H1 (cell line): Measurements from ENCODE around the gene SYT6. TPM values are rescaled to one million over a fixed set of nuclear protein-coding genes. Genes with fewer than 3 reads are reported as not detected.

Source experiments
- CTCF ChIA-PET: fragments of 300-600 bp; sonication (Branson Sonifier 250); formaldehyde crosslinking; loops from one replicate; lab custom pipeline; 2021; ENCODE audit not compliant: partially characterized antibody; lab: Charles Lee
- POLR2A ChIA-PET: fragments of 300-600 bp; sonication (Branson Sonifier 250); formaldehyde crosslinking; loops from one replicate; lab custom pipeline; 2021; ENCODE audit warnings: inconsistent platforms; ENCODE audit not compliant: partially characterized antibody; lab: Charles Lee
- DNase-seq, 2 experiments: peaks; one replicate each; pipeline versions ENCODE4 v3.0.0 to v3.0.0-alpha.2; 2010 to 2022; ENCODE audit warnings: low spot score in 2 of 2, low read depth in 1 of 2, mixed read lengths in 1 of 2
- FAIRE-seq: peaks from 2 replicates; lab custom pipeline; 2011; peaks lifted over from hg19 to GRCh38; lab: Jason Lieb, UNC
- H2AFZ ChIP-seq: 2 replicates; pipeline ENCODE4 v1.8.1; 2012; ENCODE audit warnings: low read length, inconsistent platforms
- H2AK5ac ChIP-seq: 2 replicates; pipeline ENCODE4 v1.6.1; 2013; ENCODE audit warnings: low read depth, low read length
- H2BK120ac ChIP-seq: replicated peaks from 2 replicates; pipeline ENCODE3; 2013; ENCODE audit warnings: low read depth, low read length, inconsistent platforms
- H2BK12ac ChIP-seq: 2 replicates; pipeline ENCODE4 v1.6.1; 2013; ENCODE audit warnings: low read depth, low read length
- H2BK15ac ChIP-seq: 2 replicates; pipeline ENCODE4 v1.6.1; 2013; ENCODE audit warnings: low read length
- H2BK20ac ChIP-seq: 2 replicates; pipeline ENCODE4 v1.6.1; 2013; ENCODE audit warnings: low read length
- H2BK5ac ChIP-seq: 2 replicates; pipeline ENCODE4 v1.6.1; 2013; ENCODE audit warnings: low read depth, low read length
- H3K14ac ChIP-seq: 2 replicates; pipeline ENCODE4 v1.6.1; 2013; ENCODE audit warnings: inconsistent platforms; ENCODE audit not compliant: insufficient read length
- H3K18ac ChIP-seq: 2 replicates; pipeline ENCODE4 v1.6.1; 2013; ENCODE audit warnings: low read length; ENCODE audit errors: extremely low read depth
- H3K23ac ChIP-seq: 2 replicates; pipeline ENCODE4 v1.6.1; 2013; ENCODE audit warnings: inconsistent platforms; ENCODE audit not compliant: insufficient read length
- H3K23me2 ChIP-seq: 2 replicates; pipeline ENCODE4 v1.6.1; 2013; ENCODE audit warnings: low read depth, low read length
- H3K27ac ChIP-seq: 2 replicates; pipeline ENCODE4 v1.6.1; 2011; ENCODE audit warnings: low read depth, low read length, inconsistent platforms
- H3K27me3 ChIP-seq, 4 experiments: replicated peaks in 1 of 4; 1 replicate in 1 of 4; 2 replicates in 3 of 4; pipeline versions ENCODE4 v1.6.1 to v1.8.1; 2011 to 2013; ENCODE audit warnings: low read length in 3 of 4, mild to moderate bottlenecking in 3 of 4, inconsistent platforms in 2 of 4, mixed read lengths in 2 of 4, moderate library complexity in 1 of 4; ENCODE audit not compliant: control insufficient read depth in 3 of 4, insufficient read depth in 3 of 4; ENCODE audit errors: extremely low read depth in 1 of 4
- H3K36me3 ChIP-seq, 4 experiments: 2 replicates each; pipeline versions ENCODE4 v1.6.1 to v1.8.1; 2011 to 2013; ENCODE audit warnings: mild to moderate bottlenecking in 4 of 4, low read length in 3 of 4, moderate library complexity in 2 of 4, control low read depth in 1 of 4, inconsistent platforms in 1 of 4; ENCODE audit not compliant: insufficient read depth in 4 of 4, control insufficient read depth in 2 of 4
- H3K4ac ChIP-seq: replicated peaks from 2 replicates; pipeline ENCODE3; 2013; ENCODE audit warnings: low read length, low read depth, mixed read lengths, inconsistent platforms; ENCODE audit not compliant: insufficient read length
- H3K4me1 ChIP-seq, 4 experiments: replicated peaks in 1 of 4; 1 replicate in 1 of 4; 2 replicates in 3 of 4; pipeline versions ENCODE4 v1.6.1 to v1.8.1; 2011 to 2013; ENCODE audit warnings: low read length in 3 of 4, inconsistent platforms in 2 of 4, mixed read lengths in 1 of 4; ENCODE audit not compliant: insufficient read depth in 4 of 4, control insufficient read depth in 3 of 4
- H3K4me2 ChIP-seq, 2 experiments: 2 replicates each; pipeline versions ENCODE4 v1.6.1 to v1.8.1; 2011 to 2013; ENCODE audit warnings: low read depth in 2 of 2, low read length in 2 of 2, control low read depth in 1 of 2, inconsistent platforms in 1 of 2, mild to moderate bottlenecking in 1 of 2; ENCODE audit not compliant: insufficient read depth in 1 of 2
- H3K4me3 ChIP-seq, 4 experiments: fragments of 200-600, 300-600 bp in 1 of 4; sonication (generic), shearing (Covaris generic), sonication (Bioruptor Twin) in 1 of 4; 2 replicates each; pipeline versions ENCODE4 v1.5.1 to v1.8.1; 2011 to 2016; ENCODE audit warnings: low read length in 4 of 4, low read depth in 3 of 4, control low read depth in 2 of 4, inconsistent platforms in 2 of 4, mild to moderate bottlenecking in 2 of 4, mixed read lengths in 1 of 4, moderate library complexity in 1 of 4; ENCODE audit not compliant: insufficient read depth in 2 of 4; ENCODE audit errors: extremely low read depth in 1 of 4
- H3K56ac ChIP-seq: replicated peaks from 2 replicates; pipeline ENCODE3; 2013; ENCODE audit warnings: low read depth, mild to moderate bottlenecking, mixed read lengths, low read length, inconsistent platforms; ENCODE audit not compliant: insufficient read length
- H3K79me1 ChIP-seq: 2 replicates; pipeline ENCODE4 v1.6.1; 2013; ENCODE audit warnings: low read depth, low read length, control low read depth
- H3K79me2 ChIP-seq, 2 experiments: 2 replicates each; pipeline versions ENCODE4 v1.6.1 to v1.8.1; 2012 to 2013; ENCODE audit warnings: low read length in 2 of 2, mild to moderate bottlenecking in 2 of 2, inconsistent platforms in 1 of 2; ENCODE audit not compliant: insufficient read depth in 2 of 2, control insufficient read depth in 1 of 2
- H3K9ac ChIP-seq, 4 experiments: replicated peaks in 1 of 4; 1 replicate in 1 of 4; 2 replicates in 3 of 4; pipeline versions ENCODE4 v1.6.1 to v1.8.1; 2011 to 2013; ENCODE audit warnings: low read depth in 3 of 4, low read length in 3 of 4, control low read depth in 2 of 4, mild to moderate bottlenecking in 2 of 4, moderate library complexity in 2 of 4, inconsistent platforms in 1 of 4; ENCODE audit errors: extremely low read depth in 1 of 4
- H3K9me3 ChIP-seq, 2 experiments: 2 replicates each; pipeline versions ENCODE4 v1.6.1 to v1.8.1; 2012 to 2013; ENCODE audit warnings: mild to moderate bottlenecking in 2 of 2, moderate library complexity in 2 of 2, control low read depth in 1 of 2, inconsistent platforms in 1 of 2, low read depth in 1 of 2, low read length in 1 of 2, mixed read lengths in 1 of 2; ENCODE audit not compliant: insufficient read depth in 2 of 2
- H4K20me1 ChIP-seq, 2 experiments: replicated peaks in 1 of 2; 2 replicates each; pipeline versions ENCODE3 to v1.8.1; 2011 to 2013; ENCODE audit warnings: inconsistent platforms in 2 of 2, low read length in 2 of 2, mild to moderate bottlenecking in 1 of 2; ENCODE audit not compliant: insufficient read depth in 2 of 2, control insufficient read depth in 1 of 2
- H4K5ac ChIP-seq: 2 replicates; pipeline ENCODE4 v1.6.1; 2013; ENCODE audit warnings: low read length, low read depth, mixed read lengths, inconsistent platforms; ENCODE audit not compliant: insufficient read length
- H4K8ac ChIP-seq: 2 replicates; pipeline ENCODE4 v1.8.0; 2013; ENCODE audit warnings: mild to moderate bottlenecking, moderate library complexity, low read length, inconsistent platforms; ENCODE audit not compliant: insufficient read depth; ENCODE audit errors: extremely low read depth
- H4K91ac ChIP-seq: replicated peaks from 2 replicates; pipeline ENCODE3; 2013; ENCODE audit warnings: low read length, mixed read lengths, inconsistent platforms; ENCODE audit not compliant: insufficient read length
- ATF3 ChIP-seq: IDR thresholded peaks from 2 replicates; pipeline ENCODE4 v1.6.1; 2011; ENCODE audit warnings: low read depth, mild to moderate bottlenecking, low read length; ENCODE audit not compliant: insufficient read depth
- EP300 ChIP-seq, 2 experiments: IDR thresholded peaks; 1 replicate in 1 of 2; 2 replicates in 1 of 2; pipeline ENCODE4 v1.6.1; 2011 to 2012; ENCODE audit warnings: low read depth in 2 of 2, low read length in 2 of 2, mild to moderate bottlenecking in 2 of 2, borderline replicate concordance in 1 of 2, inconsistent platforms in 1 of 2, moderate library complexity in 1 of 2
- JUN ChIP-seq: IDR thresholded peaks from 2 replicates; pipeline ENCODE4 v1.6.1; 2011; ENCODE audit warnings: low read depth, mild to moderate bottlenecking, improper control_type of control experiment, low read length
- POLR2AphosphoS5 ChIP-seq: IDR thresholded peaks from 2 replicates; pipeline ENCODE4 v1.6.1; 2011; ENCODE audit warnings: low read depth, low read length
- SAP30 ChIP-seq: fragments of 300-600 bp; sonication (generic); IDR thresholded peaks from 2 replicates; pipeline ENCODE4 v1.7.1; 2012; ENCODE audit warnings: low read length, moderate library complexity, mild to moderate bottlenecking, inconsistent platforms; ENCODE audit not compliant: insufficient read depth, insufficient replicate concordance
- TEAD4 ChIP-seq: IDR thresholded peaks from 2 replicates; pipeline ENCODE4 v1.6.1; 2012; ENCODE audit warnings: low read depth, low read length, inconsistent platforms, mixed read lengths
- WGBS, 2 experiments: shearing (Covaris generic) in 1 of 2; methylation state at CpG; one replicate each; pipeline versions ENCODE4 v1.1.6 to v1.1.7; 2013 to 2015; ENCODE audit warnings: low lambda C conversion rate in 2 of 2, mixed read lengths in 2 of 2, inconsistent platforms in 1 of 2, low coverage in 1 of 2, missing lambda C conversion rate in 1 of 2; ENCODE audit not compliant: insufficient replicate concordance in 2 of 2, insufficient coverage in 1 of 2, insufficient read length in 1 of 2; ENCODE audit errors: extremely low coverage in 1 of 2, missing lambda C conversion rate in 1 of 2; 5-methylcytosine and 5-hydroxymethylcytosine counted together
- polyA plus RNA-seq, 7 experiments: library from polyadenylated mRNA; depleted of rRNA in 3 of 7; stranded (reverse) in 5 of 7; unstranded in 2 of 7; fragments of >200 nt in 5 of 7; fragments of 200-250 nt in 2 of 7; gene quantifications; 1 replicate in 5 of 7; 2 replicates in 1 of 7; 4 replicates in 1 of 7; pipeline versions ENCODE4 v1.2.1 to v1.2.3, GENCODE V29; 2011 to 2013; ENCODE audit warnings: missing spikeins in 2 of 7, mixed read lengths in 2 of 7
- total RNA-seq: library from RNA; stranded (reverse); fragmentation: NEBNext Ultra II Directional; extraction: Animal tissue kit (Norgen Biotek cat#: 25700); gene quantifications from 2 replicates; pipeline ENCODE4 v1.2.1, GENCODE V29; 2021

SYT6 gene
- total and polyA plus RNA-seq, 2 of the 8 experiments (the other 6 are each of a cell fraction or from before 2014, with no cell fraction given) = 33.7 to 83.5 TPM

GRCh38 chr1:114144016-114144415, 9.7 kb downstream of the SYT6 start:
- Histone ChIP-seq H4K8ac (no peak overlapping the region), H4K91ac (no peak overlapping the region), H4K5ac (no peak overlapping the region), H3K56ac (no peak overlapping the region), H2BK120ac (no peak overlapping the region), H3K18ac (no peak overlapping the region), H3K4ac (no peak overlapping the region), H3K23ac (no peak overlapping the region), H2BK12ac (no peak overlapping the region; the same call in 1 of the 2 replicates), H3K4me1 (peaks cover 6 to 23% (median 18%) of the 10 kb centered on the region in 4 experiments), H3K14ac (no peak overlapping the region), H2BK20ac (no peak overlapping the region), H3K9ac (no peak overlapping the region), H3K4me3 (no peak overlapping the region), H2AFZ (no peak overlapping the region), H2BK15ac (no peak overlapping the region), H3K79me1 (peaks cover 16% of the 10 kb centered on the region), H3K36me3 (peaks cover 5 to 71% (median 15%) of the 10 kb centered on the region in 4 experiments; a peak in 6 of 8 replicates), H3K79me2 (peaks cover 8 to 83% of the 10 kb centered on the region in 2 experiments; a peak in 3 of 4 replicates), H4K20me1 (peaks cover 0 to 14% of the 10 kb centered on the region in 2 experiments), H3K4me2 (no peak overlapping the region), H2BK5ac (no peak overlapping the region), H3K27ac (no peak overlapping the region; the same call in 1 of the 2 replicates), H3K23me2 (no peaks in the 10 kb centered on the region), H3K27me3 (no peaks in the 10 kb centered on the region), H2AK5ac (no peak overlapping the region), H3K9me3 (no peaks in the 10 kb centered on the region)
- POLR2A ChIA-PET = interaction anchor here (2.4 to 3.1 kb wide), 2 partner anchors 10 to 13 kb away, joined by 7 to 13 read pairs; partner anchors contain the start of gene SYT6
- CTCF ChIA-PET = interaction anchor here (1.0 to 2.3 kb wide), 4 partner anchors 14 to 139 kb away, joined by 3 to 9 read pairs (median 4); no protein-coding TSS in a partner anchor
- FAIRE-seq = no peak
- DNase-seq = no peak
- TF ChIP-seq POLR2AphosphoS5 = no peak
- no peak for TF ChIP-seq ATF3
- no peak for TF ChIP-seq JUN
- TF ChIP-seq SAP30 = no peak
- no peak for TF ChIP-seq EP300 (IDR thresholded peaks at IDR 0.05; ENCODE audit: borderline replicate concordance in 1 of 2, low read depth in 2 of 2, low read length in 2 of 2)
- TF ChIP-seq TEAD4 = no peak
- 90% methylated on average over 2 of the region's 2 CpGs; no CpG with 5 or more reads in 1 of the 2 experiments for WGBS, 2 experiments
